Small intestine (tissue), 7 donors: Measurements from ENCODE around the gene MEGF9. TPM values are rescaled to one million over a fixed set of nuclear protein-coding genes. Genes with fewer than 3 reads are reported as not detected.

Source experiments
- DNase-seq, 2 donors: peaks; one replicate each; pipeline versions ENCODE4 v3.0.0 to v3.0.0-alpha.2; 2013
- FAIRE-seq: peaks from 2 replicates; lab custom pipeline; 2012; peaks lifted over from hg19 to GRCh38; lab: Jason Lieb, UNC
- H3K27ac ChIP-seq, 3 donors: one replicate each; pipeline ENCODE4 v1.5.1; 2013; ENCODE audit warnings: low read length in 2 of 3, mild to moderate bottlenecking in 2 of 3, control low read depth in 1 of 3, inconsistent platforms in 1 of 3, low read depth in 1 of 3, moderate library complexity in 1 of 3
- H3K27me3 ChIP-seq, 3 donors: one replicate each; pipeline ENCODE4 v1.6.1; 2013; ENCODE audit warnings: low read length in 3 of 3, inconsistent platforms in 1 of 3; ENCODE audit not compliant: control insufficient read depth in 3 of 3, insufficient read depth in 3 of 3
- H3K36me3 ChIP-seq, 3 donors: one replicate each; pipeline ENCODE4 v1.6.1; 2013; ENCODE audit warnings: low read length in 3 of 3, inconsistent platforms in 1 of 3, low read depth in 1 of 3, mild to moderate bottlenecking in 1 of 3, moderate library complexity in 1 of 3; ENCODE audit not compliant: control insufficient read depth in 3 of 3, insufficient read depth in 2 of 3
- H3K4me1 ChIP-seq, 3 donors: one replicate each; pipeline ENCODE4 v1.6.1; 2013; ENCODE audit warnings: low read length in 2 of 3, inconsistent platforms in 1 of 3, low read depth in 1 of 3, mild to moderate bottlenecking in 1 of 3, moderate library complexity in 1 of 3; ENCODE audit not compliant: control insufficient read depth in 3 of 3, insufficient read depth in 2 of 3
- H3K4me3 ChIP-seq, 3 donors: one replicate each; pipeline ENCODE4 v1.5.1; 2013; ENCODE audit warnings: low read length in 3 of 3, control low read depth in 1 of 3, inconsistent platforms in 1 of 3, low read depth in 1 of 3, mild to moderate bottlenecking in 1 of 3, moderate library complexity in 1 of 3
- H3K9me3 ChIP-seq, 2 donors: one replicate each; pipeline ENCODE4 v1.6.1; 2013; ENCODE audit warnings: low read depth in 1 of 2, low read length in 1 of 2; ENCODE audit not compliant: control insufficient read depth in 2 of 2, insufficient read depth in 1 of 2
- WGBS, 3 donors: extraction: QIAGEN DNeasy Blood & Tissue Kit; methylation state at CpG; one replicate each; pipeline ENCODE4 v1.1.7; 2013; 5-methylcytosine and 5-hydroxymethylcytosine counted together
- polyA plus RNA-seq, 4 donors: library from polyadenylated mRNA; stranded (reverse) in 3 of 4; unstranded in 1 of 4; fragments of 200-250 nt in 3 of 4; fragments of 120-200 nt in 1 of 4; gene quantifications; one replicate each; pipeline versions ENCODE4 v1.2.1 to v1.2.3, GENCODE V29; 2013
- donor health status: healthy with polysubstance abuse.
- donor health status: control.
- donor health status: control.
- donor health status: Bipolar disorder and iron deficiency.
- donor health status: healthy.

Gene MEGF9
- polyA plus RNA-seq, 4 donors, result 3.0 to 21.7 (median 5.1) TPM

DNA sequence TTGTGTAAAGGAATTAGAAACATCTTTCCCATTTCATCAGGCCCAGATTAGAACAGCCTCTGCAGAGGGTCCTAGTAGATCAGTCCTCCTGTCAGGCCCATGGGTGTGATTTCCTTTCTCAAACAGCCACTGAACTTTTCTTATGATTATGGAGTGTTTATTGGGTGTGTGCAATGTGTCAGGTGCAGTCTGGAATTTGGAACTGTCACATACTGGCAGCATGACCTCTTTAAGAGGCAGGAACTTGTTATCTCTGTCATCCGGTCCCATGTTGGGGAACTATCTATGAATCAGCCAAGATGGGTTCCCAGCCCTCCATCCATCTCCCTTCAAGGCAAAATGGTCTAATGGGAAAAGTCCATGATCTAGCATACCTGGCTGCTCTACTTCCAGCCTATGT is 11.6 kb upstream of the MEGF9 start:
- WGBS, 3 donors, result 23 to 49% (median 25%) methylated on average over 1 of the region's 1 CpG
- Histone ChIP-seq H3K4me3 (no peak overlapping the region), H3K36me3 (no peaks in the 10 kb centered on the region), H3K4me1 (peaks cover 0 to 19% (median 0%) of the 10 kb centered on the region in 3 donors), H3K27me3 (no peaks in the 10 kb centered on the region), H3K9me3 (no peaks in the 10 kb centered on the region), H3K27ac (no peak overlapping the region)
- DNase-seq (peak; percentile 18 to 66), FAIRE-seq (no peak)

DNA sequence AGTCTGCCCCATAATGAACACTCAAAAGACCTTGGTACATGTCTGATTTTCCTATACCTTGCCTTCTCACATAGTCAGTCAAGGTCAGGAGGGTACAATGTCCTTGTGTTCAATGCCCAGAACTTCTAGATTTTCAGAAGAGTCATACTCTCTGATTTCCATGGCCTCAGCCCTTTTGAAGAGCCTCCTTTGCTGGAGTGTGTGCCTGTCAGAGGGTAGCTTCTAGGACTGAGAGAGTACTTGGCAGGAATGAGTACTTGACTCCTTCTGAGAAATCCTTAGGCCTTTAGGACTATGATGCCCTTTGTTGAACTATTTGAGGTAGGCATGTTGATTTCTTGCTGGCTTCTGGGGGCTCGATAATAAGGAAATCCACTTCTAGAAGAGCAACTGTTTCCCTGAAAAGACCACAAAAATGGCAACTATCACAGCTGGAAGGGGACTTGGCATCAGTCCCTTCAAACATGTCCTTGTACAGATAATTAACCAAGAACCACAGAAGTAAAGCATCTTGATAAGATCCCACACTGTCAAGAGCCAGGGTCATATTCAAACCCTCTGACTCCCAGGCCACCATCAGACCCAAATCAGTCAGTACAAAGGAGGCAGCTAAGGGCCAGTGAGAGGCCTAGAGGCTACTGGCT is 10.6 kb upstream of the MEGF9 start:
- no peak overlapping the region for H3K4me3 ChIP-seq
- H3K36me3 ChIP-seq, result no peaks in the 10 kb centered on the region
- H3K27ac ChIP-seq, result no peak overlapping the region
- no peaks in the 10 kb centered on the region for H3K9me3 ChIP-seq
- H3K4me1 ChIP-seq, result peaks cover 0 to 12% (median 0%) of the 10 kb centered on the region in 3 donors
- FAIRE-seq (no peak), DNase-seq (no peak)
- no peaks in the 10 kb centered on the region for H3K27me3 ChIP-seq
- WGBS, 3 donors, result 72 to 89% (median 88%) methylated on average over 1 of the region's 1 CpG

DNA sequence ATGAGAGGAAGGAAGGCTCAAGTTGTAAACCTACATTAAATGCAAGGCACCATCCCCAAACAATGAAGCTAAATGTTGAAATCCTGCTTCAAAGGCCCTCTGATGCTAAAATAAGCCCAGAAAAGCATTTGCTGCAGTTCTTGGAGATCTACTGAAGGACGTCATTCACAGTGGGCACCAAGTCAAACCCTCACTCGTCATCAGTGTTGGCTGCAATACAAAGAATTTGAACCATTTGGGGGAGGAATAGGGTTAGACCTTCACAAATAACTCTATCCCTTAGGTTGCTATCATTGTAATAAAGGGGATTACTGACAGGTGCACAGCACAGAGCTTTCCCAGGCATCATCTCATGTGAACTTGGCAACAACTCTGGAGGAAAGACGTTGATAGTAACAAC is 9.3 kb upstream of the MEGF9 start:
- FAIRE-seq, result no peak
- Histone ChIP-seq H3K4me3 (no peak overlapping the region), H3K27me3 (no peaks in the 10 kb centered on the region), H3K4me1 (peaks cover 0 to 3% (median 0%) of the 10 kb centered on the region in 3 donors), H3K36me3 (no peaks in the 10 kb centered on the region), H3K9me3 (no peaks in the 10 kb centered on the region), H3K27ac (no peak overlapping the region)
- no peak for DNase-seq
- 65 to 82% (median 74%) methylated on average over 3 of the region's 3 CpGs for WGBS, 3 donors

DNA sequence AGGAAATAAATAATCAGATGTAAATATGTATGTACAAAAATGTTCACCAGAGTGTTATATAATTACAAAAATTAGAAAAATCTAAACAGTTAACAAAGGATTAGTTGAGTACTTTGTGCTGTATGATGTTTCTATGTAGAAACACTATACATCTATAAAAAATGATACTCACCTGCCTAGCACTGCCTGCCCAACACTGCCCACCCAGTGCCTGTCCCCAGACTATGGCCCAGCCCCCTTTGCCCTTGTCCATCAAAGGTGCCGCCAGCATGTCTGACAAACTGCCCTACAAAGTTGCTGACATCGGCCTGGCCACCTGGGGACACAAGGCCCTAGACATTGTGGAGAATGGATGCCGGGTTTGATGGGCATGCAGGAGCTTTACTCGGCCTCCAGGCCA is 6.1 kb upstream of the MEGF9 start:
- Histone ChIP-seq H3K27ac (no peak overlapping the region), H3K9me3 (no peaks in the 10 kb centered on the region), H3K4me3 (no peak overlapping the region), H3K4me1 (peaks cover 0 to 4% (median 0%) of the 10 kb centered on the region in 3 donors), H3K36me3 (no peaks in the 10 kb centered on the region), H3K27me3 (peaks cover 0 to 3% (median 0%) of the 10 kb centered on the region in 3 donors)
- WGBS, 3 donors, result 97 to 99% (median 99%) methylated on average over 4 of the region's 4 CpGs
- no peak for DNase-seq
- no peak for FAIRE-seq

DNA sequence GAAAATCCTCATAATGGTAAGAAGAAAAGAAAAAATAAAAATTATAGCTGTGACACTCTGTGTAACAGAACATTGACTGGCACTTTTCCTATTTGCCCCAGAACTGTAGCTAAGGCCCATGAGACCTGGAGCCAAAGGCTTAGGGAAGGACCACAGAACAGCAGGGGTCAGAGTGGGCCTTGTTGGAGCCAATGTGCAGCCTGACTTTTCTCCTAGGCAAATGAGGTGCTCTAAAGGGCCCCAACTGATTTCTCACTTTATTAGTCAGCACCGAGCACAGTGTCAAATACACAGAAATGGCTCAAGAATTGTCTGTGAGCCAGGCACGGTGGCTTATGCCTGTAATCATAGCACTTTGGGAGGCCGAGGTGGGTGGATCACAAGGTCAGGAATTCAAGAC is 4.0 kb upstream of the MEGF9 start:
- DNase-seq (no peak), FAIRE-seq (no peak)
- peaks cover 0 to 10% (median 0%) of the 10 kb centered on the region in 3 donors for H3K4me1 ChIP-seq
- H3K27me3 ChIP-seq, result peaks cover 0 to 7% (median 0%) of the 10 kb centered on the region in 3 donors
- 46 to 55% (median 52%) methylated on average over 3 of the region's 3 CpGs for WGBS, 3 donors
- no peaks in the 10 kb centered on the region for H3K9me3 ChIP-seq
- H3K27ac ChIP-seq, result no peak overlapping the region
- no peak overlapping the region for H3K4me3 ChIP-seq
- no peaks in the 10 kb centered on the region for H3K36me3 ChIP-seq

DNA sequence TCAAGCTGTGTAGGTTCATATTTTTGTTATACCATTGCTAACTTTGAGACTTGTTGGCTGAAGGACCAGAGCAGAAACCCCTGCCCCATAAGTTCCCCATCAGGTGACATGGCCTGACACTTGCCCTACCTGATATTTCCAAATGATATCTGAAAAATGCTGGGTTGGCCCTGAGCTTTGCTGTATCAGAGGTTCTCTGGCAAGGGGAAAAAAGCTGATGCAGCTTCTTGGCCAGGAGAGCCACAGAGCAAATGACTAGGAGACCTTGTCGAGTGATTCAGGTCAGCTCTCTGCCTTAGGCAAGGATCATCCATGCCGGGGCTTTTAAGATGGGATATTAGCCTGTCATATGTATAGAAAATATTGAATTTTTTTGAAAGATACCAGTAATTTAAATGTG is 2.9 kb upstream of the MEGF9 start:
- Histone ChIP-seq H3K27ac (peak overlapping the region in 1 of 3 donors; percentile 60), H3K27me3 (peaks cover 0 to 7% (median 0%) of the 10 kb centered on the region in 3 donors), H3K4me1 (peaks cover 0 to 14% (median 4%) of the 10 kb centered on the region in 3 donors), H3K9me3 (no peaks in the 10 kb centered on the region), H3K4me3 (no peak overlapping the region), H3K36me3 (no peaks in the 10 kb centered on the region)
- FAIRE-seq (no peak), DNase-seq (peak in 1 of 2 donors; percentile 50)
- 91 to 94% (median 94%) methylated on average over 2 of the region's 2 CpGs for WGBS, 3 donors

DNA sequence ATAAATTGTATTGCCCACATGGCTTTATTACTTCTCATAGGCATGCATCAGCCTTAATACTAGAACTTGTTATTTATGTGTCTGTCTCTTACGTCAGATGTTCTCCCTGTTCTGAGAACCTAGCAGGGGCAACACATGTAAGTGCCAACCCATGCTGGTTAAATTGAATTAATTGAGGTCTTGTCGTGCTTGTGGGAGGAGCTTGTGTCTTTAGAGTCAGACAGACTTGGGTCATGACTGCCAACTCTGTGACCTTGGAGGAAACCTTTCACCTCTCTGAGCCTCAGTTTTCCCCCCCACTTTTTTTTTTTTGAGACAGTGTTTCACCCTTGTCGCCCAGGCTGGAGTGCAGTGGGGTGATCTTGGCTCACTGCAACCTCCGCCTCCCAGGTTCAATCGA is 2.2 kb upstream of the MEGF9 start:
- DNase-seq, result no peak
- no peaks in the 10 kb centered on the region for H3K36me3 ChIP-seq
- WGBS, 3 donors, result 82 to 88% (median 83%) methylated on average over 5 of the region's 5 CpGs
- H3K27ac ChIP-seq, result no peak overlapping the region
- H3K4me1 ChIP-seq, result peaks cover 0 to 14% (median 4%) of the 10 kb centered on the region in 3 donors
- H3K9me3 ChIP-seq, result no peaks in the 10 kb centered on the region
- H3K27me3 ChIP-seq, result peaks cover 0 to 7% (median 0%) of the 10 kb centered on the region in 3 donors
- H3K4me3 ChIP-seq, result no peak overlapping the region
- FAIRE-seq, result no peak

DNA sequence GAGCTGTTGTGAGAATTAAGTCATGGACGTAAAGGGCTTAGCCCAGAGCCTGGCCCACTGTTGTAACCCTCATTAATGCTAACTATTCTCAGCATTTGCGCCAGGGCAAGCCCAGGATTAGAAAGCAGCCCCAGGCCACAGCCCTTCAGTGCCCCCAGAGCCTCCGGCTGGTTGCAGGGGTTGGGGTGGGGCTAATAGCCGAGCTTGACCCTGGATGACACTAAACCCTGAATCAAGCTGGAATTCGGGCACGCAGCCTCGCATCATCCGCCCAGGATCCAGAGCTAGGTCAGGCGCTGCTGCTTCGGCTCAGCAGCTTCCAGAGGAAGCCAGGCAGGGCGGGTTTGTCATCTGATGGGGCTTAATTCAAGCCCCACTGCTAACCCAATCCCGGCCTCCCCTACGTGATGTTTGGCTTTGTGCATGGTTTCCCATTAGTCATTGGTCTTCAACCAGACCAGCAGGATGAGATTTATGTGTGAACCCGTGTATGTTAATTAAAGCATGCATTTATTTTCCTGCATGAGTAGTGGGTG is 1.2 kb upstream of the MEGF9 start:
- Histone ChIP-seq H3K27ac (peak overlapping the region in 2 of 3 donors; percentile 22 to 90), H3K9me3 (no peaks in the 10 kb centered on the region), H3K27me3 (peaks cover 0 to 7% (median 0%) of the 10 kb centered on the region in 3 donors), H3K4me1 (peaks cover 0 to 14% (median 4%) of the 10 kb centered on the region in 3 donors), H3K4me3 (peak overlapping the region in 1 of 3 donors; percentile 75), H3K36me3 (no peaks in the 10 kb centered on the region)
- WGBS, 3 donors, result 57 to 75% (median 62%) methylated on average over 14 of the region's 14 CpGs
- no peak for FAIRE-seq
- peak in 1 of 2 donors; percentile 31 for DNase-seq
